Keratinocyte (primary cell): ENCODE results near the gene SORBS2. TPM values are rescaled to one million over a fixed set of nuclear protein-coding genes. Genes with fewer than 3 reads are reported as not detected.

ENCODE experiments used
- DNase-seq: peaks from one replicate; pipeline ENCODE4 v3.0.0-alpha.2; 2011; ENCODE audit warnings: low read depth, missing footprints, low spot score
- FAIRE-seq: peaks from 2 replicates; lab custom pipeline; 2011; peaks lifted over from hg19 to GRCh38; lab: Jason Lieb, UNC
- H2AFZ ChIP-seq: 2 replicates; pipeline ENCODE4 v1.6.0; 2012; ENCODE audit warnings: low read length, control low read depth, inconsistent platforms; ENCODE audit not compliant: control insufficient read depth
- H3K27ac ChIP-seq: 2 replicates; pipeline ENCODE4 v1.5.1; 2011; ENCODE audit warnings: low read length; ENCODE audit not compliant: control insufficient read depth, insufficient read depth
- H3K27me3 ChIP-seq: 3 replicates; pipeline ENCODE4 v1.6.0; 2011; ENCODE audit warnings: low read length; ENCODE audit not compliant: control insufficient read depth, insufficient read depth; ENCODE audit errors: extremely low read depth
- H3K36me3 ChIP-seq, 2 experiments: 2 replicates in 1 of 2; 3 replicates in 1 of 2; pipeline ENCODE4 v1.5.1; 2011; ENCODE audit warnings: low read length in 2 of 2, mild to moderate bottlenecking in 1 of 2; ENCODE audit not compliant: control insufficient read depth in 2 of 2, insufficient read depth in 2 of 2; ENCODE audit errors: extremely low read depth in 1 of 2
- H3K4me1 ChIP-seq: 3 replicates; pipeline ENCODE4 v1.5.1; 2011; ENCODE audit warnings: low read length; ENCODE audit not compliant: control insufficient read depth, insufficient read depth; ENCODE audit errors: extremely low read depth
- H3K4me2 ChIP-seq: 3 replicates; pipeline ENCODE4 v1.6.0; 2011; ENCODE audit warnings: low read depth, low read length; ENCODE audit not compliant: control insufficient read depth, insufficient read depth; ENCODE audit errors: extremely low read depth
- H3K4me3 ChIP-seq, 3 experiments: fragments of 200-600 bp in 1 of 3; sonication (generic) in 1 of 3; 2 replicates in 2 of 3; 3 replicates in 1 of 3; pipeline ENCODE4 v1.5.1; 2011 to 2016; ENCODE audit warnings: low read length in 3 of 3, mild to moderate bottlenecking in 3 of 3, control low read depth in 2 of 3, inconsistent platforms in 1 of 3, low read depth in 1 of 3, mixed read lengths in 1 of 3, mixed run types in 1 of 3, moderate library complexity in 1 of 3; ENCODE audit not compliant: control insufficient read depth in 2 of 3, insufficient read depth in 2 of 3; ENCODE audit errors: extremely low read depth in 1 of 3
- H3K79me2 ChIP-seq: 2 replicates; pipeline ENCODE4 v1.6.0; 2012; ENCODE audit warnings: low read length; ENCODE audit not compliant: control insufficient read depth, insufficient read depth
- H3K9ac ChIP-seq: 3 replicates; pipeline ENCODE4 v1.6.0; 2011; ENCODE audit warnings: low read length; ENCODE audit not compliant: control insufficient read depth, insufficient read depth; ENCODE audit errors: extremely low read depth
- H3K9me1 ChIP-seq: 3 replicates; pipeline ENCODE4 v1.6.0; 2011; ENCODE audit warnings: low read length; ENCODE audit not compliant: control insufficient read depth, insufficient read depth; ENCODE audit errors: extremely low read depth
- H3K9me3 ChIP-seq: 2 replicates; pipeline ENCODE4 v1.5.1; 2012; ENCODE audit warnings: low read depth, low read length; ENCODE audit not compliant: control insufficient read depth
- H4K20me1 ChIP-seq: 3 replicates; pipeline ENCODE4 v1.6.0; 2011; ENCODE audit warnings: low read length; ENCODE audit not compliant: control insufficient read depth, insufficient read depth; ENCODE audit errors: extremely low read depth
- EZH2 ChIP-seq: IDR thresholded peaks from one replicate; pipeline ENCODE4 v1.6.1; 2012; ENCODE audit warnings: inconsistent platforms, mild to moderate bottlenecking, low read length, moderate library complexity
- dilution Hi-C: fragments of 300-500 bp; cut with MboI; formaldehyde crosslinking; loops from one replicate; pipeline ENCODE4 v1.7.0; 2020; ENCODE audit warnings: low sequenced_read_pairs; ENCODE audit not compliant: extremely low pct_ligation_motif_present
- polyA plus RNA-seq, 5 experiments: library from polyadenylated mRNA; depleted of rRNA in 3 of 5; stranded (reverse) in 3 of 5; stranded (forward) in 1 of 5; unstranded in 1 of 5; fragments of >200 nt; gene quantifications; 1 replicate in 1 of 5; 2 replicates in 3 of 5; 3 replicates in 1 of 5; pipeline versions ENCODE4 v1.2.1 to v1.2.3, GENCODE V29; 2011 to 2012; ENCODE audit warnings: missing spikeins in 2 of 5, low read depth in 1 of 5, low replicate concordance in 1 of 5
- TF ChIP-seq, protein P1 (sequence below), 3 experiments: IDR thresholded peaks in 1 of 3; conservative IDR thresholded peaks in 1 of 3; optimal IDR thresholded peaks in 1 of 3; 2 replicates in 2 of 3; 3 replicates in 1 of 3; pipeline versions ENCODE3 to v1.5.1; 2011; ENCODE audit warnings: low read length in 3 of 3, mild to moderate bottlenecking in 3 of 3, moderate library complexity in 2 of 3, control low read depth in 1 of 3, inconsistent platforms in 1 of 3; ENCODE audit not compliant: insufficient read depth in 2 of 3; ENCODE audit errors: extremely low read depth in 1 of 3

The SORBS2 gene
- polyA plus RNA-seq, 1 donor (not counting 4 experiments of a cell fraction or from before 2014, with no cell fraction given), result 0.14 TPM

DNA sequence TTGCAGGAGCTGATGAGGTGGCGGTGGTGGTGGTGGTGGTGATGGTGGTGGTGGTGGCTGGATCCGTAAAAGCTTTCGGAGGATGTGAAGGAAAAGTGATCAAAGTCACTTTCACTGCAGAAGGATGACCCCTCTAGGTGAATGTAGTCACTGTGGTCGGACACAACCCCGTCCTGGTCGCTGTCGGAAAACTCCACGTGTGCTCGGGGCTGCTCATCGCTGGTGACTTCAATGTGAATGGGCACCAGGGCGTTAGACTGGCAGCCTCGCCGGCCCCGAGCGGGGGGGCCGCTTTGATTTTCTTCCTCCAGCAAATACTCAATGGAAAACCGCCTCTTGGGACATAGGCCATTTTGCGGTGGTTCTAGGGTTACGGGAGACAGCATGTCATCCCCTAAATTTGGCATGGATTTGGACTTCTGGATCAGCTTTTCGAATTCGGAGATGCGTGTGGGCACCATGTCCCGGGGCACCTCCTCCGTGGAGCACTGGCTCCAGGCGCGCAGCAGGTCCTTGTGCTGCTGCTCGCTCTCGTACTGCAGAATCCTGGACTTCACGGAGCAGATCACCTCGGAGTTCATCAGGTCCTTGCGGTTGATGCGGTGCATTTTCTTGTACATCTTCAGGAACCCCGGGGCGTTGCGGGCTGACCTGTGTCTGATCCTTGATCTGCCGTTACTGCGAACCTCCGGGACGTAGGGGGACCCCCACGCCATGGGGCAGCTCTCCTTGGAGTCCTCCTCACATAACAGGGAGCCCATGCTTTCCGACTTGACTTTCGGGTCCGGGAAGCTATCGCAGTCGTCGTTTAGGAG lies 188.3 kb downstream of the SORBS2 start:
- no peak overlapping the region for H3K27ac ChIP-seq
- no peak overlapping the region for H3K4me2 ChIP-seq
- no peaks in the 10 kb centered on the region for H3K27me3 ChIP-seq
- no peak overlapping the region for H2AFZ ChIP-seq
- no peak for TF ChIP-seq EZH2
- TF ChIP-seq, protein P1, sequence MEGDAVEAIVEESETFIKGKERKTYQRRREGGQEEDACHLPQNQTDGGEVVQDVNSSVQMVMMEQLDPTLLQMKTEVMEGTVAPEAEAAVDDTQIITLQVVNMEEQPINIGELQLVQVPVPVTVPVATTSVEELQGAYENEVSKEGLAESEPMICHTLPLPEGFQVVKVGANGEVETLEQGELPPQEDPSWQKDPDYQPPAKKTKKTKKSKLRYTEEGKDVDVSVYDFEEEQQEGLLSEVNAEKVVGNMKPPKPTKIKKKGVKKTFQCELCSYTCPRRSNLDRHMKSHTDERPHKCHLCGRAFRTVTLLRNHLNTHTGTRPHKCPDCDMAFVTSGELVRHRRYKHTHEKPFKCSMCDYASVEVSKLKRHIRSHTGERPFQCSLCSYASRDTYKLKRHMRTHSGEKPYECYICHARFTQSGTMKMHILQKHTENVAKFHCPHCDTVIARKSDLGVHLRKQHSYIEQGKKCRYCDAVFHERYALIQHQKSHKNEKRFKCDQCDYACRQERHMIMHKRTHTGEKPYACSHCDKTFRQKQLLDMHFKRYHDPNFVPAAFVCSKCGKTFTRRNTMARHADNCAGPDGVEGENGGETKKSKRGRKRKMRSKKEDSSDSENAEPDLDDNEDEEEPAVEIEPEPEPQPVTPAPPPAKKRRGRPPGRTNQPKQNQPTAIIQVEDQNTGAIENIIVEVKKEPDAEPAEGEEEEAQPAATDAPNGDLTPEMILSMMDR (optimal IDR thresholded peaks at IDR 0.05 in 1 of 3, IDR thresholded peaks at IDR 0.05 in 1 of 3, conservative IDR thresholded peaks at IDR 0.05 in 1 of 3; ENCODE audit: extremely low read depth in 1 of 3, insufficient read depth in 2 of 3, low read length in 3 of 3), result no peak
- H3K9ac ChIP-seq, result no peak overlapping the region
- no peaks in the 10 kb centered on the region for H3K9me3 ChIP-seq
- no peaks in the 10 kb centered on the region for H3K9me1 ChIP-seq
- DNase-seq (no peak), FAIRE-seq (no peak)
- no peaks in the 10 kb centered on the region for H3K36me3 ChIP-seq
- H4K20me1 ChIP-seq, result no peaks in the 10 kb centered on the region
- no peak overlapping the region for H3K4me3 ChIP-seq
- H3K79me2 ChIP-seq, result no peaks in the 10 kb centered on the region
- dilution Hi-C loops, result no loop called here
- H3K4me1 ChIP-seq, result no peaks in the 10 kb centered on the region

DNA sequence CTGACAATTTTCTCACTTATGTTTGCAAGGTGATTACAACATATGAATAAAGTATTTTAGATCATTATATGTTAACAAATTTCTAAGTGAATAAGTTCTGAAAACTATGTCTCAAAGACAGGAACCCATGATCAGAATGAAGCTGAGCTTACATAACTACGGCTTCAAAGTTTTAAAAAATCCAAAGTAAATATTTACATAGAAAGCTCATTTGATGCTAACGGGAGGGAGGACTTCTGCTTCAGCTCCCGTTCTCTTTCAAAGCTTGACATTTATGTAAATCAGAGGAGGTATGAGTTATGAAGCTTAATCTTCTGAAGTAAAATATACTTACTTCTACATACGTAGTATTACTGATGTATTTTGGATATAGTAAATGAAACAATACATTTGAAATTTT lies 203.8 kb downstream of the SORBS2 start:
- Histone ChIP-seq H3K9me1 (no peaks in the 10 kb centered on the region), H3K4me2 (no peak overlapping the region), H2AFZ (no peak overlapping the region), H3K36me3 (no peaks in the 10 kb centered on the region), H3K9me3 (no peaks in the 10 kb centered on the region), H3K4me1 (no peaks in the 10 kb centered on the region), H3K4me3 (no peak overlapping the region), H4K20me1 (no peaks in the 10 kb centered on the region), H3K27me3 (no peaks in the 10 kb centered on the region), H3K79me2 (no peaks in the 10 kb centered on the region), H3K27ac (no peak overlapping the region), H3K9ac (no peak overlapping the region)
- FAIRE-seq (no peak), DNase-seq (no peak)
- TF ChIP-seq EZH2, result no peak
- TF ChIP-seq, protein P1 (optimal IDR thresholded peaks at IDR 0.05 in 1 of 3, IDR thresholded peaks at IDR 0.05 in 1 of 3, conservative IDR thresholded peaks at IDR 0.05 in 1 of 3; ENCODE audit: extremely low read depth in 1 of 3, insufficient read depth in 2 of 3, low read length in 3 of 3), result no peak
- dilution Hi-C loops, result no loop called here
